IMR-90 (cell line): ENCODE data around the gene LMOD1. TPM values are rescaled to one million over a fixed set of nuclear protein-coding genes. Genes with fewer than 3 reads are reported as not detected.

Experiments used
- ATAC-seq: fragments of 200-7000 bp; cut with Tn5 transposase; 2 replicates; pipeline ENCODE4 v1.9.1; 2020; ENCODE audit warnings: low read depth, mild to moderate bottlenecking, moderate library complexity
- BruUV-seq: library from RNA; stranded (reverse); fragments of 400-500 nt; replicated peaks from 2 replicates; lab custom pipeline; 2021; lab: Mats Ljungman, UMichigan
- CTCF ChIA-PET: fragments of 300-600 bp; formaldehyde crosslinking; extraction: SDS; loops from one replicate; lab custom pipeline; 2021; ENCODE audit warnings: antibody characterized with exemption; lab: Yijun Ruan, JAX
- POLR2A ChIA-PET: fragments of 300-600 bp; sonication (Branson Sonifier 250); formaldehyde crosslinking; loops from one replicate; lab custom pipeline; 2022; ENCODE audit warnings: antibody characterized with exemption; ENCODE audit not compliant: unreplicated experiment; lab: Charles Lee
- DNase-seq: peaks from one replicate; pipeline ENCODE4 v3.0.0; 2013
- H2AFZ ChIP-seq: replicated peaks from 2 replicates; pipeline ENCODE3; 2013; ENCODE audit warnings: low read length, mild to moderate bottlenecking; ENCODE audit not compliant: poor library complexity
- H2AK5ac ChIP-seq: 2 replicates; pipeline ENCODE4 v1.6.1; 2013; ENCODE audit warnings: low read depth, low read length, inconsistent platforms
- H2AK9ac ChIP-seq: replicated peaks from 2 replicates; pipeline ENCODE3; 2013; ENCODE audit warnings: mild to moderate bottlenecking, low read depth, low read length, moderate library complexity; ENCODE audit not compliant: poor library complexity
- H2BK120ac ChIP-seq: 2 replicates; pipeline ENCODE4 v1.6.1; 2013; ENCODE audit warnings: low read depth, low read length, inconsistent platforms
- H2BK15ac ChIP-seq: 3 replicates; pipeline ENCODE4 v1.6.1; 2013; ENCODE audit warnings: low read depth, low read length, inconsistent platforms
- H2BK20ac ChIP-seq: 2 replicates; pipeline ENCODE4 v1.6.1; 2013; ENCODE audit warnings: low read depth, mild to moderate bottlenecking, inconsistent platforms, low read length, moderate library complexity
- H2BK5ac ChIP-seq: 2 replicates; pipeline ENCODE4 v1.6.1; 2013; ENCODE audit warnings: mild to moderate bottlenecking, low read depth, low read length, inconsistent platforms; ENCODE audit not compliant: poor library complexity, severe bottlenecking
- H3K14ac ChIP-seq: replicated peaks from 2 replicates; pipeline ENCODE4 v1.6.1; 2013; ENCODE audit warnings: low read depth, low read length, inconsistent platforms
- H3K18ac ChIP-seq: 2 replicates; pipeline ENCODE4 v1.6.1; 2013; ENCODE audit warnings: low read depth, low read length, control low read depth
- H3K23ac ChIP-seq: 2 replicates; pipeline ENCODE4 v1.6.1; 2013; ENCODE audit warnings: low read depth, low read length, inconsistent platforms
- H3K27ac ChIP-seq: 2 replicates; pipeline ENCODE4 v1.5.1; 2013; ENCODE audit warnings: mild to moderate bottlenecking, control low read depth, low read length; ENCODE audit not compliant: insufficient read depth
- H3K27me3 ChIP-seq: 2 replicates; pipeline ENCODE4 v1.6.1; 2013; ENCODE audit warnings: low read length; ENCODE audit not compliant: control insufficient read depth, insufficient read depth
- H3K36me3 ChIP-seq: 2 replicates; pipeline ENCODE4 v1.6.1; 2013; ENCODE audit warnings: low read length, mixed read lengths; ENCODE audit not compliant: control insufficient read depth, insufficient read depth
- H3K4ac ChIP-seq: 2 replicates; pipeline ENCODE4 v1.6.1; 2013; ENCODE audit warnings: low read depth, low read length, inconsistent platforms
- H3K4me1 ChIP-seq: 2 replicates; pipeline ENCODE4 v1.6.1; 2013; ENCODE audit warnings: low read length, mixed read lengths; ENCODE audit not compliant: control insufficient read depth, insufficient read depth
- H3K4me2 ChIP-seq: 2 replicates; pipeline ENCODE4 v1.6.1; 2013; ENCODE audit warnings: low read depth, mild to moderate bottlenecking, control low read depth, low read length, moderate library complexity
- H3K4me3 ChIP-seq: 2 replicates; pipeline ENCODE4 v1.5.1; 2013; ENCODE audit warnings: low read depth, mild to moderate bottlenecking, control low read depth, low read length, moderate library complexity; ENCODE audit not compliant: insufficient read depth
- H3K56ac ChIP-seq: 2 replicates; pipeline ENCODE4 v1.6.1; 2013; ENCODE audit warnings: low read length, inconsistent platforms; ENCODE audit not compliant: insufficient read depth; ENCODE audit errors: extremely low read depth
- H3K79me1 ChIP-seq, 2 experiments: 2 replicates each; pipeline ENCODE4 v1.6.1; 2013; ENCODE audit warnings: low read length in 2 of 2, inconsistent platforms in 1 of 2, low read depth in 1 of 2
- H3K9ac ChIP-seq: 2 replicates; pipeline ENCODE4 v1.6.1; 2013; ENCODE audit warnings: low read depth, low read length, control low read depth
- H3K9me1 ChIP-seq: 2 replicates; pipeline ENCODE4 v1.6.1; 2013; ENCODE audit warnings: low read length, inconsistent platforms; ENCODE audit not compliant: insufficient read depth
- H3K9me3 ChIP-seq: 2 replicates; pipeline ENCODE4 v1.6.1; 2013; ENCODE audit warnings: low read length; ENCODE audit not compliant: control insufficient read depth, insufficient read depth
- H4K20me1 ChIP-seq: 2 replicates; pipeline ENCODE4 v1.6.1; 2013; ENCODE audit warnings: low read length, inconsistent platforms; ENCODE audit not compliant: insufficient read depth
- H4K5ac ChIP-seq: 2 replicates; pipeline ENCODE4 v1.6.1; 2013; ENCODE audit warnings: mild to moderate bottlenecking, low read depth, low read length, control low read depth
- H4K8ac ChIP-seq, 2 experiments: 2 replicates each; pipeline ENCODE4 v1.6.1; 2013; ENCODE audit warnings: low read depth in 2 of 2, low read length in 2 of 2, control low read depth in 1 of 2, inconsistent platforms in 1 of 2
- H4K91ac ChIP-seq: 2 replicates; pipeline ENCODE4 v1.6.1; 2013; ENCODE audit warnings: low read depth, low read length, inconsistent platforms; ENCODE audit not compliant: insufficient read depth
- CEBPB ChIP-seq: IDR thresholded peaks from 2 replicates; pipeline ENCODE4 v1.6.1; 2012; ENCODE audit warnings: low read depth, low read length, improper control_type of control experiment
- CHD1 ChIP-seq: IDR thresholded peaks from 2 replicates; pipeline ENCODE4 v1.6.1; 2012; ENCODE audit warnings: low read depth, low read length, improper control_type of control experiment
- ELK1 ChIP-seq: fragments of 150-350 bp; IDR thresholded peaks from 2 replicates; pipeline ENCODE4 v1.6.1; 2016; ENCODE audit warnings: low read depth, mild to moderate bottlenecking, low read length, moderate library complexity, borderline replicate concordance
- FOS ChIP-seq: fragments of 150-350 bp; IDR thresholded peaks from 2 replicates; pipeline ENCODE4 v1.6.1; 2016; ENCODE audit warnings: low read depth, low read length
- MXI1 ChIP-seq: IDR thresholded peaks from 2 replicates; pipeline ENCODE4 v1.6.1; 2012; ENCODE audit warnings: low read depth, mild to moderate bottlenecking, low read length, moderate library complexity, borderline replicate concordance
- RAD21 ChIP-seq: IDR thresholded peaks from 2 replicates; pipeline ENCODE4 v1.6.1; 2012; ENCODE audit warnings: low read length, improper control_type of control experiment
- RFX5 ChIP-seq: IDR thresholded peaks from 2 replicates; pipeline ENCODE4 v1.8.0; 2012; ENCODE audit warnings: low read depth, mild to moderate bottlenecking, low read length, moderate library complexity
- WGBS, 2 experiments: methylation state at CpG; one replicate each; pipeline versions ENCODE4 v1.1.5 to v1.1.7; 2013; ENCODE audit warnings: missing lambda C conversion rate in 2 of 2; ENCODE audit not compliant: insufficient read length in 1 of 2; ENCODE audit errors: extremely low coverage in 2 of 2; 5-methylcytosine and 5-hydroxymethylcytosine counted together
- dilution Hi-C: fragments of 300-500 bp; cut with HindIII; formaldehyde crosslinking; loops from one replicate; pipeline ENCODE4 v1.14.3; 2018; ENCODE audit warnings: low sequenced_read_pairs; ENCODE audit not compliant: unreplicated experiment
- in situ Hi-C: fragments of 300-500 bp; cut with MboI; formaldehyde crosslinking; loops from 3 replicates; pipeline ENCODE4 v1.14.3; 2019; ENCODE audit warnings: low sequenced_read_pairs, inconsistent platforms, mixed read lengths
- intact Hi-C: fragments of 100-400 bp; cut with micrococcal nuclease; formaldehyde crosslinking; loops from 2 replicates; pipeline ENCODE4 v1.10.0; 2022
- polyA plus RNA-seq, 3 experiments: library from polyadenylated mRNA; depleted of rRNA; stranded (reverse); fragments of >200 nt; gene quantifications; 2 replicates each; pipeline ENCODE4 v1.2.3, GENCODE V29; 2012; ENCODE audit warnings: low replicate concordance in 1 of 3
- total RNA-seq: library from RNA; depleted of rRNA; stranded (reverse); fragments of >200 nt; gene quantifications from 2 replicates; pipeline ENCODE4 v1.2.3, GENCODE V29; 2012
- TF ChIP-seq, protein P1 (sequence below): fragments of 150-350 bp; IDR thresholded peaks from 2 replicates; pipeline ENCODE4 v1.6.1; 2017; ENCODE audit warnings: mild to moderate bottlenecking, antibody characterized with exemption, low read length, low read depth

The LMOD1 gene
- total and polyA plus RNA-seq, 2 of the 4 experiments (the other 2 are of a cell fraction) = 51.7 to 53.2 TPM

- peak overlapping the region; percentile 89; the same call in 1 of the 2 replicates for H3K14ac ChIP-seq
- DNase-seq = peak; percentile 43
- H2AK9ac ChIP-seq = no peak overlapping the region
- H3K4me1 ChIP-seq = peaks cover 26% of the 10 kb centered on the region
- H4K20me1 ChIP-seq = no peaks in the 10 kb centered on the region; the same call in 1 of the 2 replicates
- no peak overlapping the region for H3K56ac ChIP-seq
- H2BK20ac ChIP-seq = no peak overlapping the region
- TF ChIP-seq MXI1 (no peak), FOS (no peak), CHD1 (no peak), ELK1 (no peak), RFX5 (no peak), RAD21 (no peak), CEBPB (no peak)
- TF ChIP-seq, protein P1, sequence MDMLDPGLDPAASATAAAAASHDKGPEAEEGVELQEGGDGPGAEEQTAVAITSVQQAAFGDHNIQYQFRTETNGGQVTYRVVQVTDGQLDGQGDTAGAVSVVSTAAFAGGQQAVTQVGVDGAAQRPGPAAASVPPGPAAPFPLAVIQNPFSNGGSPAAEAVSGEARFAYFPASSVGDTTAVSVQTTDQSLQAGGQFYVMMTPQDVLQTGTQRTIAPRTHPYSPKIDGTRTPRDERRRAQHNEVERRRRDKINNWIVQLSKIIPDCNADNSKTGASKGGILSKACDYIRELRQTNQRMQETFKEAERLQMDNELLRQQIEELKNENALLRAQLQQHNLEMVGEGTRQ = no peak
- no peaks in the 10 kb centered on the region for H3K9me3 ChIP-seq
- ATAC-seq = no peak
- no peak overlapping the region for H2BK5ac ChIP-seq
- no peak overlapping the region for H4K5ac ChIP-seq
- no peak overlapping the region for H2BK120ac ChIP-seq
- BruUV-seq = no TSS peak
- H4K8ac ChIP-seq = no peak overlapping the region
- peak overlapping the region; percentile 57; the same call in 1 of the 2 replicates for H2AK5ac ChIP-seq
- H3K36me3 ChIP-seq = no peaks in the 10 kb centered on the region
- H3K4ac ChIP-seq = peak overlapping the region; percentile 54
- no peak overlapping the region for H3K9ac ChIP-seq
- H3K9me1 ChIP-seq = peaks cover 34% of the 10 kb centered on the region
- intact Hi-C loops (loop anchor here (10.0 kb wide), 1 partner anchor 231 kb away; no protein-coding TSS in a partner anchor), dilution Hi-C loops (no loop called here), in situ Hi-C loops (no loop called here)
- H3K23ac ChIP-seq = peak overlapping the region; percentile 47; the same call in 1 of the 2 replicates
- no CpG with 5 or more reads among the region's 7 CpGs for WGBS, 2 experiments
- H4K91ac ChIP-seq = no peak overlapping the region
- no peak overlapping the region for H3K27ac ChIP-seq
- H3K79me1 ChIP-seq = peaks cover 0 to 8% of the 10 kb centered on the region in 2 experiments; a peak in 1 of 4 replicates
- no peak overlapping the region for H3K4me3 ChIP-seq
- H3K4me2 ChIP-seq = no peak overlapping the region
- no peak overlapping the region for H2BK15ac ChIP-seq
- ChIA-PET CTCF (interaction anchor here (0.6 to 1.4 kb wide), 3 partner anchors 12 to 41 kb away, joined by 3 to 8 read pairs (median 4); no protein-coding TSS in a partner anchor), POLR2A (no interaction called here)
- H2AFZ ChIP-seq = no peak overlapping the region
- no peaks in the 10 kb centered on the region for H3K27me3 ChIP-seq
- H3K18ac ChIP-seq = no peak overlapping the region
These were observed 62.6 kb downstream of the LMOD1 start for GRCh38 chr1:201883786-201884185.
